UCSD-AML1 (cell line): ENCODE results near the gene SMARCB1.

Experiments used
- DNase-seq: peaks from one replicate; lab custom pipeline; 2025; ENCODE audit not compliant: unreplicated experiment; lab: John Stamatoyannopoulos, UW

SMARCB1 gene

DNA sequence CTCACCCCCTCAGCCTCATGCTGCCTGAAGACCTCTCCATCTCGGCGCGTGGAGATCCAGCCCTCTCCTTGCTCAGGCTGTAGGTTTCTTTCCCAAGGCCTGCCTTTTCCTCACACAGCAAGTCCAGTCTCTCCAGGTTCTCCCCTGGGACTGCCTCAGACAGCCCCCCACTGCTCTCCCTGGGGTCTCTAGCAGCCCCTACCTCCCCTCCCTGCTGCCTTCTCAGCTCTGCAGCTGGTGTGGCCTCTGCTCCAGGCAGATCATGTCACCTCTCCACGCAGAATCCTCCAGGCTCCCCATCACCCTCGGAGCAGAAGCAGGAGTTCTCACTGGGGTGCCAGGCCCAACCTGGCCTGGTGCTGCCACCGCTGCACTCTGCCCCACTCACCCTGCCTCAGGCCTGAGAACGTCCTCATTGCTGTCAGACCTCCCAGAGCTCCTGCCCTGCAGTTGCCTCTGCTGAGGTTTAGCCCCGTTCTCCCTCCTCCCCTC lies 15.2 kb downstream of the SMARCB1 start:
- DNase-seq = no peak

DNA sequence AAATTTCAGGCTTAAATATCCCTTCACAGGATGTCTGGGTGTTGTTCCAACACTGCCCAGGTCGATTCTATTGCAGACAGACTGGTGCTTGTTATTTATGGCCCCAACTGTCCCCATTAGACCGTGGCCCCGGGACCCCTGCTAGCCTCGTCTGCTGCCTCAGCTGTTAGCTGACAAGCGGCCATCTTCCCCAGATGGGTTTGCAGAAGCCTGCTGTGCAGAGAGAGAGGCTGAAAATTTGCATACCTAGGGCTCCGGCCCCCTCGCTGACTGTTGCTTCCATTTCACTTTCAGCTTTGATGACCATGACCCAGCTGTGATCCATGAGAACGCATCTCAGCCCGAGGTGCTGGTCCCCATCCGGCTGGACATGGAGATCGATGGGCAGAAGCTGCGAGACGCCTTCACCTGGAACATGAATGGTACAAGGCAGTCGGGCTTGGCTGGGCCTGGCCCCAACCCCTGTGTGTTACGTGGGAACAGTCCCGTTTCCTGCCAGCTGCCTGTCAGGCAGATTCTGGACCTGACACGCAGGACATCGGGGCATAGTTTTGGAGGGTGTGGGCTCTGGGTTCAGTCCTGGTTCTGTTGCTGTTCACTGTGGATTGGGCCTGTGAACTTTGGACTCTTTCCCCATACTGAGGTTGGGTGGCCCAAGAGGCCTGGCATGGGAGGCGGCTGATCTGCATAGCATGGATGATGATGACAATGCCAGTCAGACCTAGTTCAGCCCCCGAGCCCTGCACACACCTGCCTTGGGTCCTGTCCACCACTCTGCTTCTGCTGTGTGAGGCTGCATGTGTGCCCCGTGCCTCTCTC lies 16.4 kb downstream of the SMARCB1 start:
- DNase-seq = no peak

DNA sequence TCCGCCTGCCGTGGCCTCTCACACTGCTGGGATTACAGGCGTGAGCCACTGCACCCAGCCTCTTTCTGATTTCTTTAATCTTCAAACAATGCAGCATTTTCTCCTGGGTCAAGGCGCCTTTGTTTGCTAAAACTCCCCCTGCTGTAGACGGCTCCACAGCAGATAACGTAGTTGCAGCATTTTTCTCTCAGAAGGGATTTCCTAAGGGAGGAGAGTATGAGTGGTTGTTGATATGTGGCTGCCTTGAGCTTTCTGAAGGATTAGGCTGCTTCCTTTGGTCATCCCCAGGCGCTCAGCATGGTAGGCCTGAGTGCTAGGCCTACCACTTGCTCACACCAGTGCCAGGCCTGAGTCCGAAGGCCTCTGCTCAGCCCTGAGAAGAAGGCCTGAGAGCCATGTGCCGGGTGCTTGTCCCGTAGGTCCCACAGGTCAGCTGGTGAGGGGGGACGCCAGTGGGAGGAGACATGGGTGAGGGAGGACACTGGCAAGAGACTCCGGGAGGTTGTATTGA lies 18.1 kb downstream of the SMARCB1 start:
- no peak for DNase-seq

DNA sequence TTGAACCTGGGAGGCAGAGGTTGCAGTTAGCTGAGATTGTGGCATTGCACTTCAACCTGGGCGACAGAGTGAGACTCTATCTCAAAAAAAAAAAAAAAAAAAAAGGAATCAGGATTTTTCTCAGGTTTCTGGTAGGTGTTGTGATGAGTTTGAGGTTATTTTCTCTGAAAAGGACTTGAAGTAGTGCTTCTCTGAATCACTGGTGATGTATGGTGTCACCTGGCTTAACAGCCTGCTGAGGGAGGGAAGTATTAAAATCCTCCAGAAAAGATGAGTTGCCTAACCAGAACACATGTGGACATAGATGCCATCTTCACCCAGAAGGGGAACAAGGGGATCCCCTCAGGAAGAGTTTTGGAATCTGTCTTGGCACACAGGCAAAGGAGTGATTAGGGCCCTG lies 20.1 kb downstream of the SMARCB1 start:
- DNase-seq = no peak

DNA sequence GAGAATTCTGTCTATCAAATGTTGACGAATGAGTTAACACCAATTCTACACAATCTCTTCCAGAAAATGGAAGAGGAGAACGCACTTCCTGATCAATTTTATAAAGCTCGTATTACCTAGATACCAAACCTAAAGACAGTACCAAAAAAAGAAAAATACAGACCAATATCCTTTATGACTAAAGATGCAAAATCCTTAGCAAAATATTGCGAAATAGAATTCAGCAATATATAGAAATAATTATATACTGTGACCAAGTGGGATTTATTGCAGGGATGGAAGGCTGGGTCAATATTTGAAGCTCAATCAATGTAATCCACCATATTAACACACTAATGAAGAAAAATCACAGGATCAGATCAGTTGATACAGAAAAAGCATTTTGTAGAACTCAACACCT lies 25.6 kb downstream of the SMARCB1 start:
- no peak for DNase-seq

DNA sequence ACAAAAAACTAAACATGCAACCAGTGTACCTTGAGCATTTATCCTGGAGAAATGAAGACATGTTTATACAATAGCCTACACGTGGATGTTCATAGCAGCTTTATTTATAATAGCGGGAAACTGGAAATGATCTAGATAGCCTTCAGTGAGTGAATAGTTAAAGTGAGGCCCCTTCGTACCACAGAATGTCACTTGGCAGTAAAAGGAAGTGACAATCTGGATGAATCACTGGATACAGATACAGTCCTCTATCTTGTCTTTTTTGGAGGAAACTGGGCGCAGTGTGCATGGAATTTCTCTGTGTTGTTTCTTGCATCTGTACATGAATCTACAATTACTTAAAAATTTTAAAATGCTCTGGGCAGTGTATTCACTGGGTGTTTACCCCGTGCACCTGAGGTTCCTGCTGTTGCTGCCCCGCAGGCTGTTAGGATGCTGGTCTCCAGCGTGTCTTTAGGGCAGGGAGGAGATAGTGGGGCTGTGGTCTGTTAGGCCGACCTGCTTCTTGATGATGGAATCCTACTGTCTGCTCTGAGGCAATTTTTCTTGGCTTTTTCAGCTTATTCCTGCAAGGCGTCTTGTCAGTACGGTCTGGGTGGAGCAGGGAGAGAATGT lies 28.9 kb downstream of the SMARCB1 start:
- DNase-seq = no peak

DNA sequence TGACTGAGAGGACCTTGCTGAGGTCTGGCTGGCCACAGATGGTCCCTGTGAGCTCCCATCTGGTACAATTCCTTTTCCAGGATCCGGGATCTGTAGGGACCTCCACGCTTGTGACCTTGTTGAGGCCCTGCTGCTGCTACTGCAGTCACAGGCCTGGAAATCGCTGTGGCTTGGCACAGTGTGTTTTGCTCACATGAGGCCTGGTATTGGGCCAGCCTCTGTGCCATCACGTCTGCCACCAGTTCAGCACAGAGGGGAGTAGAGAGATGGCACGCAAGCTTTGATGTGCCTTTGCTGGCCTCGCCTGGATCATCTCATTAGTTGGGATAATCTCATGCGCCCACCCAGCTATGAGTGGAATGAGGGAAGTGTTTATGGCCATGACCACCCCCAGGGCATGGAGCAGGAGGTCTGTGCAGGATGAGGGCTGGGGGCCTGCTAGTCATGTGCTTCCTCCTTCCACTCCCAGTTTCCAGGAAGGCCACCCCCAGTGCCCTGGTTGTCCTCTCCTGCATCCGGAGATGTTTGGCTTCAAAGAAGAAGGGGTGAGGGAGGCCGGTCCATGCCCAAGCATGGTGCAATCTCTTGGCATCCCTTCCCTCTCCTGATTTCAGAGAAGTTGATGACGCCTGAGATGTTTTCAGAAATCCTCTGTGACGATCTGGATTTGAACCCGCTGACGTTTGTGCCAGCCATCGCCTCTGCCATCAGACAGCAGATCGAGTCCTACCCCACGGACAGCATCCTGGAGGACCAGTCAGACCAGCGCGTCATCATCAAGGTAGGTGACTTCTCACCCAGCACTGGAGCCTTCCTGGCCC lies 29.6 kb downstream of the SMARCB1 start:
- DNase-seq = no peak

DNA sequence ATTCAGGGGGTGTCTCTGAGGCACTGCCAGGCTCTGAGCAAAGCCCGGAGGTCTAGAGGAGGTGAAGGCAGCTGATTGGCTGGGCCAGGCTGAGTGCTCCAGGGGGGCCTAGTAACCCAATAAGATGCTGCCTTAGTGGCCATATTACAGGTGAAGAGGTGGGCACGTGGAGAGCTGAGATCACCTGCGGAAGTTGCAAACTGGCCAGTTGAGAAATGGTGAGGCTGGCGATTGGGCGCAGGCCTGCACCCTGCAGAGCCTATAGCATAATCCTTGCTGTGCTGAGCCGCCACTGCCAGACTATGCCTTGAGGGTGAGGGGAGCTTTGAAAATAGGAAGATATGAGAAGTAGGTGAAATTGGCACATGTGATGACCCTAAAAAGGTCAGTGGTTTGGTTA lies 30.4 kb downstream of the SMARCB1 start:
- DNase-seq = no peak

DNA sequence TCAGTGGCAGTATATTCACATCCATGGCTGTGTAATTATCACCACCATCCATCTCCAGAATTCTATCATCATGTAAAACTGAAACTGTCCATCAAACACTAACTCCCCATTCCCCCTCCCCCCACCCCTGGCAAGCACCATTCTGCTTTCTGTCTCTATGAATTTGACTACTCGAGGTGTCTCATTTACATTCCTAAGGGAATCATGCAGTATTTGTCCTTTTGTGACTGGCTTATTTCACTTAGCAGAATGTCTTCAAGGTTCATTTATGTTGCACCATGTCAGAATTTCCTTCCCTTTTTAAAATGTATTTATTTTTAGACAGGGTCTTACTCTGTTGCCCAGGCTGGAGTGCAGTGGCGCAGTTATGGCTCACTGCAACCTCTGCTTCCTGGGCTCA lies 31.8 kb downstream of the SMARCB1 start:
- DNase-seq = no peak

DNA sequence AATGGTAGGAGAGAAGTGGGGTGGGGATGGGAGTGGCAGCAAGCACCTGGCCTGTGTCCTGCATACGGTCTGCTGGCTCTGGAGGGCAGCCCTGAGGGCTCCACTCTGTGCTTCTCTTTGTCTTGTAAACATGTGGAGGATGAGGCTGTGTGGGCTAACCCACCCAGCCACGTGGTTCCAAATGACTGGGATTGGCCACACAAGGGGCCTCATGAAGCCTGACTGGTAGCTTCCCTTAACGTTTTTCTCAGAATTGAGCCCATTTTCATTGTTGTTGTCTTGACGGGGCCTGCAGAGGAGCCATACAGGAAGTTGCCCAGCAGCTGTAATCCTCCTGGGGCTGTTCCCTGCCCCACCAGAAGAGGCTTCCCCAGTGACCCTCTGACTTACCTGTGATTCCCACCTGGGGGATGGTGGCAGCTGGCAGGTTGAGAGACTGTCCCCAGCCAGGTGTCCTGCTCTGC lies 34.0 kb downstream of the SMARCB1 start:
- DNase-seq = no peak

DNA sequence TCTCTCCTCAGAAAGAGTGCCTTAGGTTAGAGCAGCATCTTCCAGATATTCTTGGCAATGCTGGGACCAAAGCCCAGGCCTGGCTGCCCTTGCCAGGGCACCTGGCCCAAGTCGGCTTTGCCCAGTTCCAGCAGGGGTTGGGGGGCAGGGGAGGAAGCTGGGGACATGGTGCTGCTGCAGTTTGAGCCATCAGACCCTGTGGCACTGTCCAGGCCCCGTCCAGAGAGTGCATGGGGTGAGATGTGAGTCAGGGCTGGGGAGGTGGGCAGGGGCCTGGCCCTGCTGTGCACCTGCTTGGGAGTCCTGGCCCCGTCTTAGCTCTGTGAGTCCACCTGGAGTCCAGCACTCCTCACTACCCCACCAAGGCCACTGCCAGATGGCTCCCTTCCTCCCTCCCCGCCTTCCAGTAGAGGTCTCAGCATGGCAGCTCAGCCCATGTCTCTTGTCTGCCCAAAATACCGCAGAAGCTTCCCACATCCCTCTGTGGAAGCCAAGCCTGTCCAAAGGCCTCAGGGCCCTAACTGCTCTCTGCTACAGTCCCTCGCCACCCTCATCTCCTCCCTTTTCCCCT lies 35.4 kb downstream of the SMARCB1 start:
- DNase-seq = no peak

DNA sequence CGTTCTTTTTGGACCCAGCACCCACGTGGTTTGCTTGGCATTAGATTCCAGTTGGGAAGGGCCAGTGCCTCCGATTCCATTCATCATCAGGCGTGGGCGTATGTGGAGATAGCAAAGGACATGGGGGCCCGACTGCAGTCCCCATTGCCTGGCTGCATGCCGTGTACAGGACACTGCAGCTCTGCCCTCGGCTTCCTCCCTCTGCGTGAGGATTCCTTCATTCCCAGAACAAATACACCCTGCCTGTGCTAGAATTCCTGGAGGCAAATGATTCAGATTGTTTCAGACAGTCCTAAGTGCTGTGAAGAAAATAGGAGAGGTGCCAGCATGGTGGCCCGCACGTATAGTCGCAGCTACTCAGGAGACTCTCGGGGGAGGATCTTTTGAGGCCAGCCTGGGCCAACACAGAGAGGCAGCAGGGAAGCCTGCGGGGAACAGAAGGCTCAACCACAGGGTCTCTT lies 36.6 kb downstream of the SMARCB1 start:
- DNase-seq = no peak

DNA sequence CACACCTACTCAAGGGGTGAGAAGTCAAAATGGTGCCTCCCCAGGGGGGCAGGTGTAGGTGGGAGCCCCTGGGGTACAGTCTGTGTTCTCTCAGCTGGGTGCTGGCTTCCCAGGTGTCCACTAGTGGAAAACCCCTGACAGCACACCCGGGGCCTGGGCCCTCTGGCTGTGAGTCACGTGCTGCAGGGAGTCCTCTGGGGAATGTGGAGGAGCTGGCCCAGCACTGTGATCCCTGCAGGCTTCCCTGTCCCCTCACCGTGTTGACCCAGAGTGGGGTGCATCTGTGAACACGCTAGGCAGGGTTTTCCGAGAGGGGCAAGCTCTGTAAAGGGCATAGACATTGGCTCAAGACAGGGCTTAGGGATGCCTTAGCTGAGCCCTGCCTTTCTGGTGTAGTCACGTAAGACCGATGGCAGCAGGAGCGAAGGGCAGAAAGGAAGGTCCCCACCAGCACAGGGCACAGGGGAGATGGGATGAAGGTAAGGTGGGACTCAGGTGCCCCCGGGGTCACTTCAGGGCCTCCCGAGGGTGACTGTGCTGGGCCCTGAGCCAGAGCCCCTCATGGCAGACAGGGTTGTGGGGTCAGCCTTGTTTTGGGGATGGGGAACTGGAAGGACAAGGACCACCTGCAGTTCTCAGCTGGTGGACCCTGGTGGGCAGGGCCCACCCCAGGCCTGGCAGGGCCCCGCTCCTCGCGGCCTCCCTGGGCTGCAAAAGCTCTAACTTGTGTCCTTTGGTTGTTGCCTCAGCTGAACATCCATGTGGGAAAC lies 37.9 kb downstream of the SMARCB1 start:
- no peak for DNase-seq

DNA sequence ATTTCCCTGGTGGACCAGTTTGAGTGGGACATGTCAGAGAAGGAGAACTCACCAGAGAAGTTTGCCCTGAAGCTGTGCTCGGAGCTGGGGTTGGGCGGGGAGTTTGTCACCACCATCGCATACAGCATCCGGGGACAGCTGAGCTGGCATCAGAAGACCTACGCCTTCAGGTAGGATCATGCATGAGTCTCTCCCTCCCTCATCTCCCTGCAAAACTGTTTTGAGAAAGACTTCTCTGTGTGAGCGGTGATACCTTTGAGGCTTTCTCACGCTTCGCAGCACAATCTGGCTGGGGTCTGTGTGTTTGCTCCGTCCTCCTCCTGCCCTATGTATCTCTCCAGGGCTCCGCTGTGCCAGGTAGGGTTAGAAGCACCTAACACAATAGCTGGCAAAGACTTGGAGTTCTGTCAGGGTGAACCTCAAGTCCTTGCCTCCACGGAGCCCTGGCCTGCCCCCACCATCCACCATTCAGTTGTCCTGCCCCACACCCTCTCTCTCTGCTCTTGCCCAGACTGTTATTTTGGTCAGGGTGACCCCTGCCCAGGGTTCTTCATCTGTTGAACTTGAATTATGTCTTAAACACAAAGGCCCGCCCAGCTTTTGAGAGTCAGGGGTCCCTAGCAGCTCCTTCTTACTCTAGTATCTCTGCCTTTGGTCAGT lies 38.6 kb downstream of the SMARCB1 start:
- no peak for DNase-seq

DNA sequence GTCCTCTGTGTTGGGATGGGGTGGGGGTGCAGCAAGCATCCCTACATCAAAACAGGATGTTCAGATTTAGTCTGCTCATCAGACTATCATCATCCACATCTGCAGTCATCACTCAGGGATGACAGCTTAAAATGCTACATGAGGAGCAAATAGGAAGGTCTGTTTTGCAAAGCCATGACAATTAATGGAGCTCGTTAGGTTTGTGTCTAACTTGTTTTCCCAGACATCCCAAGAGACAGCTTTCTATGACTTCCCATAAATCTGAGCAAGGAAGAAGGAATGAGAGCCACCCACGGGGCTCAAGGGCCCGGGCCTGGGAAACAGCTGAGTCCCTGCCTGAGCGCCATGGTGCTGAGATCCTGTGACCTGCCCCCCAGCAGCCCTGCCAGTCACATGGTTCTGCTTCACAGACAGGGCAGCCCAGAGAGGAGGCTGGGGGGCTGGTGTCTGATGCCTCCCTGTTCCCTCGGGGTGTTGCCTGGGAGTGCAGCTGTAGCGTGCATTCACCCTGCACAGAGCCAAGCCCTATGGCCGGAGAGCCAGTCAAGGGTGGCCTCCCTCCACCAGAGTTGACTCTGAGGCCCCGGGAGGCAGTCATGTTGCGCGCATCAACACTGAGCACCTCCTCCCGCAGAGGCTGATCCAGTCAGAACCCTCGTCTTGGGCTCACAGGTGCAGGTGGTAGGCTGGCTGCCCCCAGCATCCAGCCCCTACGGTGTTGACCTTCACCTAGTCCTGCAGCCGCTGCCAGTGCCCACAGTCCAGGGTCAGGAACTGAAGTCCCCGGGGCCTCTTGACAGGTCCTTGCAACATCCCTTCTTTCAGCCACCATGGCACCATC lies 40.0 kb downstream of the SMARCB1 start:
- no peak for DNase-seq

DNA sequence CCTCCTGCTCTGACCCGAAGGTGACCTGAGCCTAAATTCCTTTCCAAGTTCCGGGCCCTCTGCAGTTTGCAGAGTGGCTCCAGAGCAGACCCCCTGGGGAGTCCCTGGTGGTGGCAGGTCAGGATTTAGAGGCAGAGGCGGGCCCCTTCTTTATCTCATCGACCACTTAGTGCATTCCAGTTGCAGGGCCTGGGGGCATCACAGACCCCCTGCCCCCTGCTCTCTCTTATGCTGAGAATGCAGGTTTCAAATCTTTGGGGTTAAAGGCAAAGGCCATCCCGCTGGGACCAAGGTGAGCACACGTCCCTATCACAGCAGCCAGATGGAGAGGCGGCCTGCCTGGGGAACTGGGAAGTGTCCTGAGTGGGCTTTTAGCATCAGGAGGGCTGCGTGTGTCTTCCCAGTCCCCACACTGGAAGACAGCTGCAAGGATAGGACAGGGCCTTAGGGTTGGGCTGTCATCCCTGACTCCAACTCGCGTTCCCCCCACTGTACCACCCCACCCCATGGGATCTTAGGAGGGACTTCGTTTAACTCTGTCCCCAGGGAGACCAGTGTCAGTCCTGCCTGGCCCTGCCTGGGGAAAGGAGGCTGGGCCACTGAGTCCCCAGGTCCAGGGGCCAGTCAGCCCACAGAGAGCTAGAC lies 40.7 kb downstream of the SMARCB1 start:
- DNase-seq = no peak

DNA sequence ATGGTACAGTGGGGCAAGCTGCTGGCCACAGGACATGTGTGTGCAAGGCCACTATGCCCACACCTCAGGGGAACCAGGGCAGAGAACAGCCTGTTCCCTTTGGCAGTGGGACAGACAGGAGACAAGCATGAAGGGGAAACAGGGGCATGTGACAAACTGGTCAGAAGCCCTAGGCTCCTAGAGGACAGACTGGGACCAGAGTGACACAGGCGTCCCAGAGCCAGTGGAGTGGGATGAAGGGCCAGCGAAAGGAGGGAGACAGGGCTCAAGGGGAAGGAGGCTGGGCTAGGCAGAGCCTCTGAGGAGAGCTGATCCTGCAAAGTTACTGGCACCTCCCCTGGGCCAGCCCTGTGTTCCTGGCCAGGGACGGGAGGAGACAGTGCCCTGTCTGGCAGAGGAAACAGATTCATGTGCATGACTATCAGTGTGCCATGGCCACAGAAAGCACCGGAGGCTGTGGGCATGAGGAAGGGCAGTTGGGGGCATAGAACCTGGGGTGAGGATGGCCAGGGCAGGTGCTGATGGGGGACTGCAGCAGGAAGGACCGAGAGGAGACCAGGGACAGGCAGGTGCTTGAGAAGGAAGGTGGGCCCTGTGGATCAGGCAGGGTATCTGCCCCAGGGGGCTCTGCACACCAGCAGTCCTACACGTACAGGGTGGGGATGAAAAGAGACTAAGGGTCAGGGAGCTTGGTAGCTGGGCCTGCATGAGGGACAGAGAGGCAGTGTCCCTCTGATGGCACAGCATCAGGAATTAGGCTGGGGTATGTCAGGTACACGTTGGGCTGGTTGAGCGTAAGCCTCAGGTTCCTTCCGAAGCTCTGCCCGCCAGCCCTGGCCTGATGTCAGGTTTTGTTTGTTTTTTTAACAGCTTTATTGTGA lies 42.3 kb downstream of the SMARCB1 start:
- no peak for DNase-seq
